ENCODE data around the gene SCYGR3.

DNA sequence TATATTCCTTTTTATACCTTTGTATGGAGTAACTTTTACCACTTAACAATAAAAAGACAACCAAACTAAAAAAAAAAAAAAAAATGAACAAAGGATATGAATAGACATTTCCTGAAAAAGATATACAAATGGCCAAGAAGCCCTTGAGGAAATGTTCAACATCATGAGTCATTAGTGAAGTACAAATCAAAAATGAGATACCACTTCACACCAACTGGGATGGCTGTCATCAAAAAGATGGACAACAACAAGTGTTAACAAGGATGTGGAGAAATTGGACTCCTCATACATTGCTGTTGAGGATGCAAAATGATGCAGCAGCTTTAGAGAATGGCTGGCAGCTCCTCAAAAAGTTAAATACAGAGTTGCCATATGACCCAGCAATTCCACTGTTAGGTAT, 38.5 kb downstream of the SCYGR3 start:
- TF ChIP-seq, protein P1, sequence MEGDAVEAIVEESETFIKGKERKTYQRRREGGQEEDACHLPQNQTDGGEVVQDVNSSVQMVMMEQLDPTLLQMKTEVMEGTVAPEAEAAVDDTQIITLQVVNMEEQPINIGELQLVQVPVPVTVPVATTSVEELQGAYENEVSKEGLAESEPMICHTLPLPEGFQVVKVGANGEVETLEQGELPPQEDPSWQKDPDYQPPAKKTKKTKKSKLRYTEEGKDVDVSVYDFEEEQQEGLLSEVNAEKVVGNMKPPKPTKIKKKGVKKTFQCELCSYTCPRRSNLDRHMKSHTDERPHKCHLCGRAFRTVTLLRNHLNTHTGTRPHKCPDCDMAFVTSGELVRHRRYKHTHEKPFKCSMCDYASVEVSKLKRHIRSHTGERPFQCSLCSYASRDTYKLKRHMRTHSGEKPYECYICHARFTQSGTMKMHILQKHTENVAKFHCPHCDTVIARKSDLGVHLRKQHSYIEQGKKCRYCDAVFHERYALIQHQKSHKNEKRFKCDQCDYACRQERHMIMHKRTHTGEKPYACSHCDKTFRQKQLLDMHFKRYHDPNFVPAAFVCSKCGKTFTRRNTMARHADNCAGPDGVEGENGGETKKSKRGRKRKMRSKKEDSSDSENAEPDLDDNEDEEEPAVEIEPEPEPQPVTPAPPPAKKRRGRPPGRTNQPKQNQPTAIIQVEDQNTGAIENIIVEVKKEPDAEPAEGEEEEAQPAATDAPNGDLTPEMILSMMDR (IDR thresholded peaks at IDR 0.05; ENCODE audit: low read depth, low read length, missing input control) = no peak
- TF ChIP-seq YY1 (IDR thresholded peaks at IDR 0.05) (no peak), SP1 (IDR thresholded peaks at IDR 0.05) (no peak), TAF1 (conservative IDR thresholded peaks at IDR 0.05) (no peak), GABPA (IDR thresholded peaks at IDR 0.05 in 1 of 2, conservative IDR thresholded peaks at IDR 0.05 in 1 of 2) (no peak), RAD21 (IDR thresholded peaks at IDR 0.05) (no peak), JUND (IDR thresholded peaks at IDR 0.05) (no peak), NR2F2 (IDR thresholded peaks at IDR 0.05) (no peak)
- TF ChIP-seq, protein P2, sequence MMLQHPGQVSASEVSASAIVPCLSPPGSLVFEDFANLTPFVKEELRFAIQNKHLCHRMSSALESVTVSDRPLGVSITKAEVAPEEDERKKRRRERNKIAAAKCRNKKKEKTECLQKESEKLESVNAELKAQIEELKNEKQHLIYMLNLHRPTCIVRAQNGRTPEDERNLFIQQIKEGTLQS (IDR thresholded peaks at IDR 0.05) = no peak
- TF ChIP-seq, protein P3, sequence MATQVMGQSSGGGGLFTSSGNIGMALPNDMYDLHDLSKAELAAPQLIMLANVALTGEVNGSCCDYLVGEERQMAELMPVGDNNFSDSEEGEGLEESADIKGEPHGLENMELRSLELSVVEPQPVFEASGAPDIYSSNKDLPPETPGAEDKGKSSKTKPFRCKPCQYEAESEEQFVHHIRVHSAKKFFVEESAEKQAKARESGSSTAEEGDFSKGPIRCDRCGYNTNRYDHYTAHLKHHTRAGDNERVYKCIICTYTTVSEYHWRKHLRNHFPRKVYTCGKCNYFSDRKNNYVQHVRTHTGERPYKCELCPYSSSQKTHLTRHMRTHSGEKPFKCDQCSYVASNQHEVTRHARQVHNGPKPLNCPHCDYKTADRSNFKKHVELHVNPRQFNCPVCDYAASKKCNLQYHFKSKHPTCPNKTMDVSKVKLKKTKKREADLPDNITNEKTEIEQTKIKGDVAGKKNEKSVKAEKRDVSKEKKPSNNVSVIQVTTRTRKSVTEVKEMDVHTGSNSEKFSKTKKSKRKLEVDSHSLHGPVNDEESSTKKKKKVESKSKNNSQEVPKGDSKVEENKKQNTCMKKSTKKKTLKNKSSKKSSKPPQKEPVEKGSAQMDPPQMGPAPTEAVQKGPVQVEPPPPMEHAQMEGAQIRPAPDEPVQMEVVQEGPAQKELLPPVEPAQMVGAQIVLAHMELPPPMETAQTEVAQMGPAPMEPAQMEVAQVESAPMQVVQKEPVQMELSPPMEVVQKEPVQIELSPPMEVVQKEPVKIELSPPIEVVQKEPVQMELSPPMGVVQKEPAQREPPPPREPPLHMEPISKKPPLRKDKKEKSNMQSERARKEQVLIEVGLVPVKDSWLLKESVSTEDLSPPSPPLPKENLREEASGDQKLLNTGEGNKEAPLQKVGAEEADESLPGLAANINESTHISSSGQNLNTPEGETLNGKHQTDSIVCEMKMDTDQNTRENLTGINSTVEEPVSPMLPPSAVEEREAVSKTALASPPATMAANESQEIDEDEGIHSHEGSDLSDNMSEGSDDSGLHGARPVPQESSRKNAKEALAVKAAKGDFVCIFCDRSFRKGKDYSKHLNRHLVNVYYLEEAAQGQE (IDR thresholded peaks at IDR 0.05) = no peak
- TF ChIP-seq, protein P4, sequence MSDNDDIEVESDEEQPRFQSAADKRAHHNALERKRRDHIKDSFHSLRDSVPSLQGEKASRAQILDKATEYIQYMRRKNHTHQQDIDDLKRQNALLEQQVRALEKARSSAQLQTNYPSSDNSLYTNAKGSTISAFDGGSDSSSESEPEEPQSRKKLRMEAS (IDR thresholded peaks at IDR 0.05) = no peak
